K562 (cell line): Measurements from ENCODE around the gene ADGRB2. TPM values are rescaled to one million over a fixed set of nuclear protein-coding genes. Genes with fewer than 3 reads are reported as not detected.

ENCODE experiments used
- BDP1 ChIP-seq: IDR thresholded peaks from 3 replicates; pipeline ENCODE4 v1.6.1; 2011; ENCODE audit not compliant: insufficient read length, insufficient read depth
- CBX5 ChIP-seq: IDR thresholded peaks from 2 replicates; pipeline ENCODE4 v1.6.1; 2014; ENCODE audit warnings: low read depth, borderline replicate concordance
- CEBPB ChIP-seq: fragments of 450-650 bp; IDR thresholded peaks from 2 replicates; pipeline ENCODE4 v1.6.1; 2016; ENCODE audit warnings: missing genetic modification characterization, missing compliant biosample characterization
- HSF4 ChIP-seq: fragments of 250-450 bp; sonication (Bioruptor Pico); IDR thresholded peaks from 2 replicates; pipeline ENCODE4 v2.1.2; 2022; ENCODE audit warnings: mild to moderate bottlenecking, moderate library complexity, borderline replicate concordance
- IFI16 ChIP-seq: fragments of 250-450 bp; sonication (Bioruptor Pico); IDR thresholded peaks from 2 replicates; pipeline ENCODE4 v2.1.2; 2022; ENCODE audit warnings: mild to moderate bottlenecking, inconsistent platforms
- MAZ ChIP-seq, 2 experiments: fragments of 450-650 bp in 1 of 2; sonication (generic) in 1 of 2; formaldehyde crosslinking; IDR thresholded peaks in 1 of 2; conservative IDR thresholded peaks in 1 of 2; 2 replicates each; pipeline versions ENCODE4 v1.4.0 to v1.5.0; 2020; ENCODE audit warnings: mild to moderate bottlenecking in 1 of 2, missing genetic modification reagents in 1 of 2
- MBD1 ChIP-seq: fragments of 250-450 bp; sonication (Bioruptor Pico); IDR thresholded peaks from 2 replicates; pipeline ENCODE4 v1.8.0; 2022; ENCODE audit warnings: inconsistent platforms
- MTF1 ChIP-seq: fragments of 250-450 bp; sonication (Bioruptor Pico); IDR thresholded peaks from 2 replicates; pipeline ENCODE4 v1.9.0; 2021; ENCODE audit warnings: moderate library complexity, mild to moderate bottlenecking, inconsistent platforms, borderline replicate concordance
- NR2F6 ChIP-seq: fragments of 450-650 bp; formaldehyde crosslinking; IDR thresholded peaks from 2 replicates; pipeline ENCODE4 v1.4.0; 2020; ENCODE audit warnings: mild to moderate bottlenecking
- ZFP30 ChIP-seq: fragments of 250-450 bp; sonication (Bioruptor Pico); IDR thresholded peaks from 2 replicates; pipeline ENCODE4 v1.8.0; 2022; ENCODE audit warnings: moderate library complexity, mild to moderate bottlenecking, inconsistent platforms, borderline replicate concordance
- ZFX ChIP-seq: sonication (generic); formaldehyde crosslinking; IDR thresholded peaks from 2 replicates; pipeline ENCODE4 v1.8.0; 2022; ENCODE audit warnings: mild to moderate bottlenecking, missing genetic modification reagents, moderate library complexity
- ZHX1 ChIP-seq: fragments of 150-350 bp; conservative IDR thresholded peaks from 2 replicates; pipeline ENCODE4 v1.6.1; 2014; ENCODE audit warnings: low read length
- ZKSCAN1 ChIP-seq: fragments of 150-350 bp; IDR thresholded peaks from 2 replicates; pipeline ENCODE4 v1.6.1; 2016; ENCODE audit warnings: low read depth, low read length
- ZNF140 ChIP-seq: fragments of 250-450 bp; sonication (Bioruptor Pico); IDR thresholded peaks from 2 replicates; pipeline ENCODE4 v1.8.0; 2021; ENCODE audit warnings: moderate library complexity, mild to moderate bottlenecking, inconsistent platforms
- ZNF143 ChIP-seq: sonication (generic); formaldehyde crosslinking; IDR thresholded peaks from 2 replicates; pipeline ENCODE4 v1.9.0; 2022; ENCODE audit warnings: mild to moderate bottlenecking, missing genetic modification reagents
- ZNF561 ChIP-seq: fragments of 450-650 bp; formaldehyde crosslinking; conservative IDR thresholded peaks from 2 replicates; pipeline ENCODE4 v1.4.0; 2020; ENCODE audit warnings: mild to moderate bottlenecking, moderate library complexity
- polyA plus RNA-seq, 8 experiments: library from polyadenylated mRNA; depleted of rRNA in 4 of 8; stranded (reverse) in 5 of 8; unstranded in 3 of 8; fragments of >200 nt; fragmentation: Nextera tagmentation in 2 of 8; fragmentation: Illumina TruSeq in 1 of 8; extraction: Ambion mirVana in 2 of 8; extraction: Trizol in 1 of 8; gene quantifications; 2 replicates each; pipeline versions ENCODE4 v1.2.1 to v1.2.3, GENCODE V29; 2011 to 2014; ENCODE audit warnings: inconsistent platforms in 1 of 8, missing spikeins in 1 of 8
- total RNA-seq, 7 experiments: library from RNA; depleted of rRNA in 6 of 7; stranded (reverse); fragments of >200 nt in 6 of 7; fragmentation: Illumina TruSeq in 2 of 7; extraction: Trizol in 2 of 7; gene quantifications; 2 replicates each; pipeline versions ENCODE4 v1.2.1 to v1.2.3, GENCODE V29; 2011 to 2021; ENCODE audit warnings: low replicate concordance in 1 of 7
- TF ChIP-seq, protein P1 (sequence below): fragments of 450-650 bp; formaldehyde crosslinking; conservative IDR thresholded peaks from 2 replicates; pipeline ENCODE4 v1.4.0; 2022; ENCODE audit warnings: mild to moderate bottlenecking, missing genetic modification characterization
- TF ChIP-seq, protein P2 (sequence below): fragments of 250-450 bp; sonication (Bioruptor Pico); IDR thresholded peaks from 2 replicates; pipeline ENCODE4 v1.4.0; 2020; ENCODE audit warnings: mild to moderate bottlenecking
- TF ChIP-seq, protein P3 (sequence below): fragments of 250-450 bp; sonication (Bioruptor Pico); IDR thresholded peaks from 2 replicates; pipeline ENCODE4 v1.8.0; 2021; ENCODE audit warnings: moderate library complexity, mild to moderate bottlenecking, inconsistent platforms

ADGRB2 gene
- total and polyA plus RNA-seq, 9 of the 15 experiments (the other 6 are each of a cell fraction or from before 2014, with no cell fraction given): 0.04 to 0.23 (median 0.20) TPM; not detected in 2

GRCh38 chr1:31769720-31770390, 5.7 kb upstream of the ADGRB2 start (continued):
- TF ChIP-seq ZNF561 (CRISPR knock-in tag): no peak
- TF ChIP-seq MAZ (CRISPR knock-in tag; conservative IDR thresholded peaks at IDR 0.05 in 1 of 2, IDR thresholded peaks at IDR 0.05 in 1 of 2): 0 out of 4 replicates have a peak, but pooled peaks of 1 of the 2 experiments have one; percentile 13
- TF ChIP-seq MTF1 (CRISPR knock-in tag): no peak
- TF ChIP-seq, protein P1, sequence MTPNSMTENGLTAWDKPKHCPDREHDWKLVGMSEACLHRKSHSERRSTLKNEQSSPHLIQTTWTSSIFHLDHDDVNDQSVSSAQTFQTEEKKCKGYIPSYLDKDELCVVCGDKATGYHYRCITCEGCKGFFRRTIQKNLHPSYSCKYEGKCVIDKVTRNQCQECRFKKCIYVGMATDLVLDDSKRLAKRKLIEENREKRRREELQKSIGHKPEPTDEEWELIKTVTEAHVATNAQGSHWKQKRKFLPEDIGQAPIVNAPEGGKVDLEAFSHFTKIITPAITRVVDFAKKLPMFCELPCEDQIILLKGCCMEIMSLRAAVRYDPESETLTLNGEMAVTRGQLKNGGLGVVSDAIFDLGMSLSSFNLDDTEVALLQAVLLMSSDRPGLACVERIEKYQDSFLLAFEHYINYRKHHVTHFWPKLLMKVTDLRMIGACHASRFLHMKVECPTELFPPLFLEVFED (CRISPR knock-in tag): no peak
- TF ChIP-seq, protein P2, sequence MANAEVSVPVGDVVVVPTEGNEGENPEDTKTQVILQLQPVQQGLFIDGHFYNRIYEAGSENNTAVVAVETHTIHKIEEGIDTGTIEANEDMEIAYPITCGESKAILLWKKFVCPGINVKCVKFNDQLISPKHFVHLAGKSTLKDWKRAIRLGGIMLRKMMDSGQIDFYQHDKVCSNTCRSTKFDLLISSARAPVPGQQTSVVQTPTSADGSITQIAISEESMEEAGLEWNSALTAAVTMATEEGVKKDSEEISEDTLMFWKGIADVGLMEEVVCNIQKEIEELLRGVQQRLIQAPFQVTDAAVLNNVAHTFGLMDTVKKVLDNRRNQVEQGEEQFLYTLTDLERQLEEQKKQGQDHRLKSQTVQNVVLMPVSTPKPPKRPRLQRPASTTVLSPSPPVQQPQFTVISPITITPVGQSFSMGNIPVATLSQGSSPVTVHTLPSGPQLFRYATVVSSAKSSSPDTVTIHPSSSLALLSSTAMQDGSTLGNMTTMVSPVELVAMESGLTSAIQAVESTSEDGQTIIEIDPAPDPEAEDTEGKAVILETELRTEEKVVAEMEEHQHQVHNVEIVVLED (CRISPR knock-in tag): no peak
- TF ChIP-seq BDP1: no peak
- no peak for TF ChIP-seq CBX5
- no peak for TF ChIP-seq CEBPB (tag)
- no peak for TF ChIP-seq HSF4 (CRISPR knock-in tag)
- TF ChIP-seq NR2F6 (CRISPR knock-in tag): no peak
- no peak for TF ChIP-seq MBD1 (CRISPR knock-in tag)
- TF ChIP-seq, protein P3, sequence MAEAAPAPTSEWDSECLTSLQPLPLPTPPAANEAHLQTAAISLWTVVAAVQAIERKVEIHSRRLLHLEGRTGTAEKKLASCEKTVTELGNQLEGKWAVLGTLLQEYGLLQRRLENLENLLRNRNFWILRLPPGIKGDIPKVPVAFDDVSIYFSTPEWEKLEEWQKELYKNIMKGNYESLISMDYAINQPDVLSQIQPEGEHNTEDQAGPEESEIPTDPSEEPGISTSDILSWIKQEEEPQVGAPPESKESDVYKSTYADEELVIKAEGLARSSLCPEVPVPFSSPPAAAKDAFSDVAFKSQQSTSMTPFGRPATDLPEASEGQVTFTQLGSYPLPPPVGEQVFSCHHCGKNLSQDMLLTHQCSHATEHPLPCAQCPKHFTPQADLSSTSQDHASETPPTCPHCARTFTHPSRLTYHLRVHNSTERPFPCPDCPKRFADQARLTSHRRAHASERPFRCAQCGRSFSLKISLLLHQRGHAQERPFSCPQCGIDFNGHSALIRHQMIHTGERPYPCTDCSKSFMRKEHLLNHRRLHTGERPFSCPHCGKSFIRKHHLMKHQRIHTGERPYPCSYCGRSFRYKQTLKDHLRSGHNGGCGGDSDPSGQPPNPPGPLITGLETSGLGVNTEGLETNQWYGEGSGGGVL (CRISPR knock-in tag): no peak
- TF ChIP-seq ZFP30 (CRISPR knock-in tag): no peak
- no peak for TF ChIP-seq ZHX1
- TF ChIP-seq ZFX (CRISPR knock-in tag): 0 out of 2 replicates have a peak, but pooled peaks have one; percentile 24
- no peak for TF ChIP-seq ZNF140 (CRISPR knock-in tag)
- TF ChIP-seq IFI16 (CRISPR knock-in tag): no peak
- TF ChIP-seq ZKSCAN1: no peak
- no peak for TF ChIP-seq ZNF143 (CRISPR knock-in tag)
